ENCODE measurements around the gene DMXL1. TPM values are rescaled to one million over a fixed set of nuclear protein-coding genes. Genes with fewer than 3 reads are reported as not detected.

DMXL1 gene
- total RNA-seq, 1 experiment from 2014 or later, result 29.2 TPM

GRCh38 chr5:119274767-119275130 is 203.9 kb downstream of the DMXL1 start:
- BruUV-seq (replicated peaks), result no TSS peak
- intact Hi-C loops (cut with micrococcal nuclease; ENCODE audit: unreplicated experiment), result no loop called here
- no peaks in the 10 kb centered on the region for H3K27me3 ChIP-seq (ENCODE audit: control insufficient read depth, insufficient read depth, low read length)
- H3K9me3 ChIP-seq (ENCODE audit: control insufficient read depth, insufficient read depth, low read depth, low read length), result no peaks in the 10 kb centered on the region
- ChIA-PET POLR2A (no interaction called here), CTCF (no interaction called here)
- ATAC-seq (no peak), DNase-seq (ENCODE audit: low read depth, low spot score) (peak; percentile 15)
- peaks cover 18% of the 10 kb centered on the region for H3K4me1 ChIP-seq (ENCODE audit: control insufficient read depth, insufficient read depth, low read length)
- no peak overlapping the region for H3K27ac ChIP-seq (ENCODE audit: low read length)
- in situ Hi-C loops (cut with HindIII; ENCODE audit: low pct_unique_long_range_greater_than_20kb, low sequenced_read_pairs), result no loop called here
- TF ChIP-seq SIN3A (IDR thresholded peaks at IDR 0.05; ENCODE audit: borderline replicate concordance, insufficient read depth, low read depth, low read length) (no peak), CTCF (IDR thresholded peaks at IDR 0.05) (no peak), POLR2AphosphoS5 (IDR thresholded peaks at IDR 0.05; ENCODE audit: low read depth, low read length) (no peak), TCF7L2 (IDR thresholded peaks at IDR 0.05; ENCODE audit: low read depth, low read length) (no peak)
- TF ChIP-seq, protein P1, sequence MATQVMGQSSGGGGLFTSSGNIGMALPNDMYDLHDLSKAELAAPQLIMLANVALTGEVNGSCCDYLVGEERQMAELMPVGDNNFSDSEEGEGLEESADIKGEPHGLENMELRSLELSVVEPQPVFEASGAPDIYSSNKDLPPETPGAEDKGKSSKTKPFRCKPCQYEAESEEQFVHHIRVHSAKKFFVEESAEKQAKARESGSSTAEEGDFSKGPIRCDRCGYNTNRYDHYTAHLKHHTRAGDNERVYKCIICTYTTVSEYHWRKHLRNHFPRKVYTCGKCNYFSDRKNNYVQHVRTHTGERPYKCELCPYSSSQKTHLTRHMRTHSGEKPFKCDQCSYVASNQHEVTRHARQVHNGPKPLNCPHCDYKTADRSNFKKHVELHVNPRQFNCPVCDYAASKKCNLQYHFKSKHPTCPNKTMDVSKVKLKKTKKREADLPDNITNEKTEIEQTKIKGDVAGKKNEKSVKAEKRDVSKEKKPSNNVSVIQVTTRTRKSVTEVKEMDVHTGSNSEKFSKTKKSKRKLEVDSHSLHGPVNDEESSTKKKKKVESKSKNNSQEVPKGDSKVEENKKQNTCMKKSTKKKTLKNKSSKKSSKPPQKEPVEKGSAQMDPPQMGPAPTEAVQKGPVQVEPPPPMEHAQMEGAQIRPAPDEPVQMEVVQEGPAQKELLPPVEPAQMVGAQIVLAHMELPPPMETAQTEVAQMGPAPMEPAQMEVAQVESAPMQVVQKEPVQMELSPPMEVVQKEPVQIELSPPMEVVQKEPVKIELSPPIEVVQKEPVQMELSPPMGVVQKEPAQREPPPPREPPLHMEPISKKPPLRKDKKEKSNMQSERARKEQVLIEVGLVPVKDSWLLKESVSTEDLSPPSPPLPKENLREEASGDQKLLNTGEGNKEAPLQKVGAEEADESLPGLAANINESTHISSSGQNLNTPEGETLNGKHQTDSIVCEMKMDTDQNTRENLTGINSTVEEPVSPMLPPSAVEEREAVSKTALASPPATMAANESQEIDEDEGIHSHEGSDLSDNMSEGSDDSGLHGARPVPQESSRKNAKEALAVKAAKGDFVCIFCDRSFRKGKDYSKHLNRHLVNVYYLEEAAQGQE (IDR thresholded peaks at IDR 0.05; ENCODE audit: insufficient read depth in 1 of 2, low read depth in 2 of 2, low read length in 1 of 2), result no peak
- H3K36me3 ChIP-seq (ENCODE audit: control insufficient read depth, insufficient read depth, low read length), result no peaks in the 10 kb centered on the region
- no peak overlapping the region for H3K4me3 ChIP-seq (ENCODE audit: low read depth in 2 of 2, low read length in 2 of 2)

GRCh38 chr5:119275146-119275545 is 204.3 kb downstream of the DMXL1 start:
- no TSS peak for BruUV-seq (replicated peaks)
- Histone ChIP-seq H3K4me1 (ENCODE audit: control insufficient read depth, insufficient read depth, low read length) (peaks cover 18% of the 10 kb centered on the region), H3K27ac (ENCODE audit: low read length) (no peak overlapping the region), H3K36me3 (ENCODE audit: control insufficient read depth, insufficient read depth, low read length) (no peaks in the 10 kb centered on the region), H3K27me3 (ENCODE audit: control insufficient read depth, insufficient read depth, low read length) (no peaks in the 10 kb centered on the region), H3K9me3 (ENCODE audit: control insufficient read depth, insufficient read depth, low read depth, low read length) (no peaks in the 10 kb centered on the region), H3K4me3 (ENCODE audit: low read depth in 2 of 2, low read length in 2 of 2) (no peak overlapping the region)
- POLR2A ChIA-PET, result no interaction called here
- ATAC-seq (no peak), DNase-seq (ENCODE audit: low read depth, low spot score) (no peak)
- TF ChIP-seq, protein P1 (IDR thresholded peaks at IDR 0.05; ENCODE audit: insufficient read depth in 1 of 2, low read depth in 2 of 2, low read length in 1 of 2), result no peak
- TF ChIP-seq POLR2AphosphoS5 (IDR thresholded peaks at IDR 0.05; ENCODE audit: low read depth, low read length) (no peak), TCF7L2 (IDR thresholded peaks at IDR 0.05; ENCODE audit: low read depth, low read length) (no peak), CTCF (IDR thresholded peaks at IDR 0.05) (no peak), SIN3A (IDR thresholded peaks at IDR 0.05; ENCODE audit: borderline replicate concordance, insufficient read depth, low read depth, low read length) (no peak)
- in situ Hi-C loops (cut with HindIII; ENCODE audit: low pct_unique_long_range_greater_than_20kb, low sequenced_read_pairs) (no loop called here), intact Hi-C loops (cut with micrococcal nuclease; ENCODE audit: unreplicated experiment) (no loop called here)
- CTCF ChIA-PET, result no interaction called here

Measured in Panc1 (cell line).